ENCODE data around the gene CXXC5.
A peak's percentile ranks its signal among the peaks of the same experiment; 100 is the strongest.

The CXXC5 gene

GRCh38 chr5:139664086-139664693 lies 16.0 kb downstream of the CXXC5 start:
- no peaks in the 10 kb centered on the region for H3K27me3 ChIP-seq
- peaks cover 7 to 99% (median 88%) of the 10 kb centered on the region in 4 donors for H3K4me1 ChIP-seq
- no peaks in the 10 kb centered on the region for H3K9me3 ChIP-seq
- H3K36me3 ChIP-seq: no peaks in the 10 kb centered on the region
- H3K4me3 ChIP-seq: no peak overlapping the region
- DNase-seq: peak; percentile 78 to 83
- no peak for TF ChIP-seq CTCF (IDR thresholded peaks at IDR 0.05)
- intact Hi-C loops (cut with DNase I; ENCODE audit: low total_unique reads): no loop called here
- H3K27ac ChIP-seq: peak overlapping the region; percentile 88 to 94

- TF ChIP-seq CTCF (IDR thresholded peaks at IDR 0.05): no peak
- H3K27me3 ChIP-seq: no peaks in the 10 kb centered on the region
- peak overlapping the region; percentile 88 to 94 for H3K27ac ChIP-seq
- DNase-seq: peak in 1 of 2 donors; percentile 82
- peaks cover 2 to 99% (median 87%) of the 10 kb centered on the region in 4 donors for H3K4me1 ChIP-seq
- H3K9me3 ChIP-seq: no peaks in the 10 kb centered on the region
- H3K36me3 ChIP-seq: no peaks in the 10 kb centered on the region
- H3K4me3 ChIP-seq: peak overlapping the region in 1 of 2 donors; percentile 25
- intact Hi-C loops (cut with DNase I; ENCODE audit: low total_unique reads): no loop called here
Measured at GRCh38 chr5:139664727-139665351, 16.7 kb downstream of the CXXC5 start.

- no peak for TF ChIP-seq CTCF (IDR thresholded peaks at IDR 0.05)
- Histone ChIP-seq H3K36me3 (no peaks in the 10 kb centered on the region), H3K27me3 (no peaks in the 10 kb centered on the region), H3K4me1 (peaks cover 4 to 99% (median 87%) of the 10 kb centered on the region in 4 donors), H3K9me3 (no peaks in the 10 kb centered on the region), H3K27ac (peak overlapping the region; percentile 88 to 94), H3K4me3 (peak overlapping the region in 1 of 2 donors; percentile 25)
- DNase-seq: no peak
- intact Hi-C loops (cut with DNase I; ENCODE audit: low total_unique reads): no loop called here
Measured at GRCh38 chr5:139665626-139666025, 17.5 kb downstream of the CXXC5 start.

GRCh38 chr5:139666551-139666950 lies 18.4 kb downstream of the CXXC5 start:
- H3K27me3 ChIP-seq: no peaks in the 10 kb centered on the region
- TF ChIP-seq CTCF (IDR thresholded peaks at IDR 0.05): no peak
- intact Hi-C loops (cut with DNase I; ENCODE audit: low total_unique reads): no loop called here
- DNase-seq: no peak
- H3K9me3 ChIP-seq: no peaks in the 10 kb centered on the region
- no peak overlapping the region for H3K4me3 ChIP-seq
- H3K36me3 ChIP-seq: no peaks in the 10 kb centered on the region
- H3K4me1 ChIP-seq: peaks cover 4 to 99% (median 88%) of the 10 kb centered on the region in 4 donors
- H3K27ac ChIP-seq: peak overlapping the region; percentile 88 to 94

- peaks cover 4 to 99% (median 89%) of the 10 kb centered on the region in 4 donors for H3K4me1 ChIP-seq
- peak overlapping the region; percentile 88 to 94 for H3K27ac ChIP-seq
Measured at GRCh38 chr5:139667001-139667729, 19.0 kb downstream of the CXXC5 start.

More at GRCh38 chr5:139667001-139667729, 19.0 kb downstream of the CXXC5 start:
- Histone ChIP-seq H3K27me3 (no peaks in the 10 kb centered on the region), H3K36me3 (no peaks in the 10 kb centered on the region), H3K9me3 (no peaks in the 10 kb centered on the region), H3K4me3 (peak overlapping the region in 1 of 2 donors; percentile 57)
- no peak for TF ChIP-seq CTCF (IDR thresholded peaks at IDR 0.05)
- intact Hi-C loops (cut with DNase I; ENCODE audit: low total_unique reads): no loop called here
- no peak for DNase-seq
